H1 (cell line): ENCODE results near the gene ABHD13. TPM values are rescaled to one million over a fixed set of nuclear protein-coding genes. Genes with fewer than 3 reads are reported as not detected.

Experiments used
- CTCF ChIA-PET: fragments of 300-600 bp; sonication (Branson Sonifier 250); formaldehyde crosslinking; loops from one replicate; lab custom pipeline; 2021; ENCODE audit not compliant: partially characterized antibody; lab: Charles Lee
- POLR2A ChIA-PET: fragments of 300-600 bp; sonication (Branson Sonifier 250); formaldehyde crosslinking; loops from one replicate; lab custom pipeline; 2021; ENCODE audit warnings: inconsistent platforms; ENCODE audit not compliant: partially characterized antibody; lab: Charles Lee
- DNase-seq, 2 experiments: peaks; one replicate each; pipeline versions ENCODE4 v3.0.0 to v3.0.0-alpha.2; 2010 to 2022; ENCODE audit warnings: low spot score in 2 of 2, low read depth in 1 of 2, mixed read lengths in 1 of 2
- FAIRE-seq: peaks from 2 replicates; lab custom pipeline; 2011; peaks lifted over from hg19 to GRCh38; lab: Jason Lieb, UNC
- H2AFZ ChIP-seq: 2 replicates; pipeline ENCODE4 v1.8.1; 2012; ENCODE audit warnings: low read length, inconsistent platforms
- H2AK5ac ChIP-seq: 2 replicates; pipeline ENCODE4 v1.6.1; 2013; ENCODE audit warnings: low read depth, low read length
- H2BK120ac ChIP-seq: replicated peaks from 2 replicates; pipeline ENCODE3; 2013; ENCODE audit warnings: low read depth, low read length, inconsistent platforms
- H2BK12ac ChIP-seq: 2 replicates; pipeline ENCODE4 v1.6.1; 2013; ENCODE audit warnings: low read depth, low read length
- H2BK15ac ChIP-seq: 2 replicates; pipeline ENCODE4 v1.6.1; 2013; ENCODE audit warnings: low read length
- H2BK20ac ChIP-seq: 2 replicates; pipeline ENCODE4 v1.6.1; 2013; ENCODE audit warnings: low read length
- H2BK5ac ChIP-seq: 2 replicates; pipeline ENCODE4 v1.6.1; 2013; ENCODE audit warnings: low read depth, low read length
- H3K14ac ChIP-seq: 2 replicates; pipeline ENCODE4 v1.6.1; 2013; ENCODE audit warnings: inconsistent platforms; ENCODE audit not compliant: insufficient read length
- H3K18ac ChIP-seq: 2 replicates; pipeline ENCODE4 v1.6.1; 2013; ENCODE audit warnings: low read length; ENCODE audit errors: extremely low read depth
- H3K23ac ChIP-seq: 2 replicates; pipeline ENCODE4 v1.6.1; 2013; ENCODE audit warnings: inconsistent platforms; ENCODE audit not compliant: insufficient read length
- H3K23me2 ChIP-seq: 2 replicates; pipeline ENCODE4 v1.6.1; 2013; ENCODE audit warnings: low read depth, low read length
- H3K27ac ChIP-seq: 2 replicates; pipeline ENCODE4 v1.6.1; 2011; ENCODE audit warnings: low read depth, low read length, inconsistent platforms
- H3K27me3 ChIP-seq, 4 experiments: replicated peaks in 1 of 4; 1 replicate in 1 of 4; 2 replicates in 3 of 4; pipeline versions ENCODE4 v1.6.1 to v1.8.1; 2011 to 2013; ENCODE audit warnings: low read length in 3 of 4, mild to moderate bottlenecking in 3 of 4, inconsistent platforms in 2 of 4, mixed read lengths in 2 of 4, moderate library complexity in 1 of 4; ENCODE audit not compliant: control insufficient read depth in 3 of 4, insufficient read depth in 3 of 4; ENCODE audit errors: extremely low read depth in 1 of 4
- H3K36me3 ChIP-seq, 4 experiments: 2 replicates each; pipeline versions ENCODE4 v1.6.1 to v1.8.1; 2011 to 2013; ENCODE audit warnings: mild to moderate bottlenecking in 4 of 4, low read length in 3 of 4, moderate library complexity in 2 of 4, control low read depth in 1 of 4, inconsistent platforms in 1 of 4; ENCODE audit not compliant: insufficient read depth in 4 of 4, control insufficient read depth in 2 of 4
- H3K4ac ChIP-seq: replicated peaks from 2 replicates; pipeline ENCODE3; 2013; ENCODE audit warnings: low read length, low read depth, mixed read lengths, inconsistent platforms; ENCODE audit not compliant: insufficient read length
- H3K4me1 ChIP-seq, 4 experiments: replicated peaks in 1 of 4; 1 replicate in 1 of 4; 2 replicates in 3 of 4; pipeline versions ENCODE4 v1.6.1 to v1.8.1; 2011 to 2013; ENCODE audit warnings: low read length in 3 of 4, inconsistent platforms in 2 of 4, mixed read lengths in 1 of 4; ENCODE audit not compliant: insufficient read depth in 4 of 4, control insufficient read depth in 3 of 4
- H3K4me2 ChIP-seq, 2 experiments: 2 replicates each; pipeline versions ENCODE4 v1.6.1 to v1.8.1; 2011 to 2013; ENCODE audit warnings: low read depth in 2 of 2, low read length in 2 of 2, control low read depth in 1 of 2, inconsistent platforms in 1 of 2, mild to moderate bottlenecking in 1 of 2; ENCODE audit not compliant: insufficient read depth in 1 of 2
- H3K4me3 ChIP-seq, 4 experiments: fragments of 200-600, 300-600 bp in 1 of 4; sonication (generic), shearing (Covaris generic), sonication (Bioruptor Twin) in 1 of 4; 2 replicates each; pipeline versions ENCODE4 v1.5.1 to v1.8.1; 2011 to 2016; ENCODE audit warnings: low read length in 4 of 4, low read depth in 3 of 4, control low read depth in 2 of 4, inconsistent platforms in 2 of 4, mild to moderate bottlenecking in 2 of 4, mixed read lengths in 1 of 4, moderate library complexity in 1 of 4; ENCODE audit not compliant: insufficient read depth in 2 of 4; ENCODE audit errors: extremely low read depth in 1 of 4
- H3K56ac ChIP-seq: replicated peaks from 2 replicates; pipeline ENCODE3; 2013; ENCODE audit warnings: low read depth, mild to moderate bottlenecking, mixed read lengths, low read length, inconsistent platforms; ENCODE audit not compliant: insufficient read length
- H3K79me1 ChIP-seq: 2 replicates; pipeline ENCODE4 v1.6.1; 2013; ENCODE audit warnings: low read depth, low read length, control low read depth
- H3K79me2 ChIP-seq, 2 experiments: 2 replicates each; pipeline versions ENCODE4 v1.6.1 to v1.8.1; 2012 to 2013; ENCODE audit warnings: low read length in 2 of 2, mild to moderate bottlenecking in 2 of 2, inconsistent platforms in 1 of 2; ENCODE audit not compliant: insufficient read depth in 2 of 2, control insufficient read depth in 1 of 2
- H3K9ac ChIP-seq, 4 experiments: replicated peaks in 1 of 4; 1 replicate in 1 of 4; 2 replicates in 3 of 4; pipeline versions ENCODE4 v1.6.1 to v1.8.1; 2011 to 2013; ENCODE audit warnings: low read depth in 3 of 4, low read length in 3 of 4, control low read depth in 2 of 4, mild to moderate bottlenecking in 2 of 4, moderate library complexity in 2 of 4, inconsistent platforms in 1 of 4; ENCODE audit errors: extremely low read depth in 1 of 4
- H3K9me3 ChIP-seq, 2 experiments: 2 replicates each; pipeline versions ENCODE4 v1.6.1 to v1.8.1; 2012 to 2013; ENCODE audit warnings: mild to moderate bottlenecking in 2 of 2, moderate library complexity in 2 of 2, control low read depth in 1 of 2, inconsistent platforms in 1 of 2, low read depth in 1 of 2, low read length in 1 of 2, mixed read lengths in 1 of 2; ENCODE audit not compliant: insufficient read depth in 2 of 2
- H4K20me1 ChIP-seq, 2 experiments: replicated peaks in 1 of 2; 2 replicates each; pipeline versions ENCODE3 to v1.8.1; 2011 to 2013; ENCODE audit warnings: inconsistent platforms in 2 of 2, low read length in 2 of 2, mild to moderate bottlenecking in 1 of 2; ENCODE audit not compliant: insufficient read depth in 2 of 2, control insufficient read depth in 1 of 2
- H4K5ac ChIP-seq: 2 replicates; pipeline ENCODE4 v1.6.1; 2013; ENCODE audit warnings: low read length, low read depth, mixed read lengths, inconsistent platforms; ENCODE audit not compliant: insufficient read length
- H4K8ac ChIP-seq: 2 replicates; pipeline ENCODE4 v1.8.0; 2013; ENCODE audit warnings: mild to moderate bottlenecking, moderate library complexity, low read length, inconsistent platforms; ENCODE audit not compliant: insufficient read depth; ENCODE audit errors: extremely low read depth
- H4K91ac ChIP-seq: replicated peaks from 2 replicates; pipeline ENCODE3; 2013; ENCODE audit warnings: low read length, mixed read lengths, inconsistent platforms; ENCODE audit not compliant: insufficient read length
- ATF3 ChIP-seq: IDR thresholded peaks from 2 replicates; pipeline ENCODE4 v1.6.1; 2011; ENCODE audit warnings: low read depth, mild to moderate bottlenecking, low read length; ENCODE audit not compliant: insufficient read depth
- CHD2 ChIP-seq: IDR thresholded peaks from 2 replicates; pipeline ENCODE4 v1.6.1; 2012; ENCODE audit warnings: low read length, improper control_type of control experiment
- CTCF ChIP-seq, 3 experiments: IDR thresholded peaks; 1 replicate in 2 of 3; 2 replicates in 1 of 3; pipeline versions ENCODE4 v1.5.1 to v1.6.1; 2011; ENCODE audit warnings: low read length in 3 of 3, mild to moderate bottlenecking in 3 of 3, inconsistent platforms in 2 of 3, low read depth in 1 of 3, moderate library complexity in 1 of 3; ENCODE audit not compliant: insufficient read depth in 1 of 3; ENCODE audit errors: control extremely low read depth in 1 of 3
- KDM1A ChIP-seq: fragments of 200-600, 300-600 bp; sonication (generic); IDR thresholded peaks from 2 replicates; pipeline ENCODE4 v1.7.1; 2016; ENCODE audit warnings: mild to moderate bottlenecking, low read length, borderline replicate concordance
- MAX ChIP-seq: IDR thresholded peaks from 2 replicates; pipeline ENCODE4 v1.6.1; 2012; ENCODE audit warnings: inconsistent platforms
- RBBP5 ChIP-seq: IDR thresholded peaks from 2 replicates; pipeline ENCODE4 v1.7.1; 2012; ENCODE audit warnings: low read depth, mild to moderate bottlenecking, inconsistent platforms, low read length, moderate library complexity, borderline replicate concordance
- RNF2 ChIP-seq: fragments of 200-900, 300-1000 bp; sonication (generic); IDR thresholded peaks from 2 replicates; pipeline ENCODE4 v1.7.1; 2016; ENCODE audit warnings: borderline replicate concordance, low read depth, mild to moderate bottlenecking, antibody characterized with exemption, low read length; ENCODE audit not compliant: poor library complexity, severe bottlenecking; ENCODE audit errors: missing control alignments
- WGBS, 2 experiments: shearing (Covaris generic) in 1 of 2; methylation state at CpG; one replicate each; pipeline versions ENCODE4 v1.1.6 to v1.1.7; 2013 to 2015; ENCODE audit warnings: low lambda C conversion rate in 2 of 2, mixed read lengths in 2 of 2, inconsistent platforms in 1 of 2, low coverage in 1 of 2, missing lambda C conversion rate in 1 of 2; ENCODE audit not compliant: insufficient replicate concordance in 2 of 2, insufficient coverage in 1 of 2, insufficient read length in 1 of 2; ENCODE audit errors: extremely low coverage in 1 of 2, missing lambda C conversion rate in 1 of 2; 5-methylcytosine and 5-hydroxymethylcytosine counted together
- polyA plus RNA-seq, 7 experiments: library from polyadenylated mRNA; depleted of rRNA in 3 of 7; stranded (reverse) in 5 of 7; unstranded in 2 of 7; fragments of >200 nt in 5 of 7; fragments of 200-250 nt in 2 of 7; gene quantifications; 1 replicate in 5 of 7; 2 replicates in 1 of 7; 4 replicates in 1 of 7; pipeline versions ENCODE4 v1.2.1 to v1.2.3, GENCODE V29; 2011 to 2013; ENCODE audit warnings: missing spikeins in 2 of 7, mixed read lengths in 2 of 7
- total RNA-seq: library from RNA; stranded (reverse); fragmentation: NEBNext Ultra II Directional; extraction: Animal tissue kit (Norgen Biotek cat#: 25700); gene quantifications from 2 replicates; pipeline ENCODE4 v1.2.1, GENCODE V29; 2021

ABHD13 gene
- total and polyA plus RNA-seq, 2 of the 8 experiments (the other 6 are each of a cell fraction or from before 2014, with no cell fraction given), result 3.5 to 6.6 TPM

GRCh38 chr13:108269601-108270328 is 51.6 kb downstream of the ABHD13 start, which contains the start of gene TNFSF13B:
Gene TNFSF13B (plus strand): TSS chr13:108269718. CDS start chr13:108269896, 178 bp downstream.
- H3K9ac ChIP-seq, result no peak within 1 kb of the TSS
- no peak within 1 kb of the TSS for H2BK15ac ChIP-seq
- no peak within 1 kb of the TSS for H3K56ac ChIP-seq
- no peaks in the 10 kb centered on the region; a peak in 1 of 7 replicates for H3K4me1 ChIP-seq
- no peak within 1 kb of the TSS for H3K4me3 ChIP-seq
- H3K36me3 ChIP-seq, result no peaks in the 10 kb centered on the region; a peak in 1 of 8 replicates
- H4K5ac ChIP-seq, result no peak within 1 kb of the TSS
- H3K9me3 ChIP-seq, result no peaks in the 10 kb centered on the region
- H3K23me2 ChIP-seq, result no peaks in the 10 kb centered on the region; the same call in 1 of the 2 replicates
- H3K23ac ChIP-seq, result no peak within 1 kb of the TSS
- H4K8ac ChIP-seq, result no peak within 1 kb of the TSS
- ChIA-PET CTCF (interaction anchor here (0.7 to 1.6 kb wide), 5 partner anchors 9 to 224 kb away, joined by 3 to 4 read pairs (median 3); no protein-coding TSS in a partner anchor), POLR2A (no interaction called here)
- no peak within 1 kb of the TSS for H3K18ac ChIP-seq
- H2BK12ac ChIP-seq, result no peak within 1 kb of the TSS
- no peak within 1 kb of the TSS for H2AK5ac ChIP-seq
- no peak within 1 kb of the TSS for H3K14ac ChIP-seq
- H3K79me1 ChIP-seq, result no peaks in the 10 kb centered on the region
- no peak within 1 kb of the TSS for H2BK120ac ChIP-seq
- no peaks in the 10 kb centered on the region for H3K79me2 ChIP-seq
- no peak within 1 kb of the TSS for H2BK20ac ChIP-seq
- FAIRE-seq, result no peak
- no peaks in the 10 kb centered on the region for H4K20me1 ChIP-seq
- H2AFZ ChIP-seq, result peak within 1 kb of the TSS; percentile 30
- peak; percentile 9 to 60 for DNase-seq
- H3K27me3 ChIP-seq, result no peaks in the 10 kb centered on the region
- no peak within 1 kb of the TSS for H4K91ac ChIP-seq
- no peak within 1 kb of the TSS for H3K27ac ChIP-seq
- no peak within 1 kb of the TSS for H3K4ac ChIP-seq
- H2BK5ac ChIP-seq, result no peak within 1 kb of the TSS
- WGBS, 2 experiments, result 63% methylated on average over 12 of the region's 16 CpGs; no CpG with 5 or more reads in 1 of the 2 experiments
- 0 out of 4 replicates have a peak within 1 kb of the TSS, but pooled peaks of 1 of the 2 experiments have one; percentile 19 for H3K4me2 ChIP-seq
- TF ChIP-seq MAX (0 out of 2 replicates have a peak, but pooled peaks have one; percentile 22), RNF2 (no peak), CTCF (IDR thresholded peaks at IDR 0.05; ENCODE audit: control extremely low read depth in 1 of 3, insufficient read depth in 1 of 3, low read depth in 1 of 3, low read length in 3 of 3) (peak; percentile 31 to 39 (median 37)), KDM1A (no peak), ATF3 (no peak), CHD2 (no peak), RBBP5 (no peak)
